Cardiac septum (tissue), 1 donor: Measurements from ENCODE around the gene TMEM271. TPM values are rescaled to one million over a fixed set of nuclear protein-coding genes. Genes with fewer than 3 reads are reported as not detected.
A peak's percentile ranks its signal among the peaks of the same experiment; 100 is the strongest.

Experiments used
- DNase-seq: peaks from one replicate; pipeline ENCODE4 v3.0.0-alpha.2; 2020; ENCODE audit warnings: low spot score
- intact Hi-C: fragments of 100-400 bp; cut with DNase I; formaldehyde crosslinking; loops from one replicate; pipeline ENCODE4 v1.14.0; 2022
- total RNA-seq: library from RNA; stranded (reverse); fragmentation: NEBNext Ultra II Directional; extraction: Animal tissue kit (Norgen Biotek cat#: 25700); gene quantifications from one replicate; pipeline ENCODE4 v1.2.1, GENCODE V29; 2021
- donor health status: DM: no; HTN: no; CAD: no.

Gene TMEM271
- total RNA-seq, 1 donor from 2014 or later, result not detected

DNA sequence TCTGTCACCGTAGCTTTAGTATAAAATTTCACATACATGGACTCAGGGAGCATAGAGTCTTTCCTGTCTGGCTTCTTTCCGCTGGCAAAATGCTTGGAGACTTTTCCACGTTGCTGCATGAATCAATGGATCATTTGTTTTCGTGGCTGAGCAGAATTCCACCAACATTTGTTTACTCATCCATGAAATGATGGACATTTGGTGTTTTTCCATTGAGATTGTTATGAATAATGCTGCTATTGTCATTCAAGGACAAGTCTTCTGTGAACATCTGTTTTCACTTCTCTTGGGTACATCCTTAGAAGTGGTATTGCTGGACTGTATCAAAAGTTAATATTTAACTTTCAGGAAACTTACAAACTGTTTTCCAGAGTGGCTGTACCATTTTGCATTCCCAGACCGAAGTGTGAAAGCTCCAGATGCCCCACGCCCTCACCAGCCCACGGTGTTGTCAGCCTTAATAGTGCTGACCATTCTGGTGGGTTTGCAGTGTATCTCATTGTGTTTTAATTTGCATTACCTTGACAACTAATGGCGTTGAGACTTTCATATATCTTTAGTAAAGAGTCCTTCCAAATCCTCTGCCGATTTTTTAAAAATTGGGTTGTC, 5.8 kb upstream of the TMEM271 start:
- intact Hi-C loops, result no loop called here
- no peak for DNase-seq

GRCh38 chr4:581181-581580, 5.1 kb upstream of the TMEM271 start:
- intact Hi-C loops, result no loop called here
- DNase-seq, result peak; percentile 19

DNA sequence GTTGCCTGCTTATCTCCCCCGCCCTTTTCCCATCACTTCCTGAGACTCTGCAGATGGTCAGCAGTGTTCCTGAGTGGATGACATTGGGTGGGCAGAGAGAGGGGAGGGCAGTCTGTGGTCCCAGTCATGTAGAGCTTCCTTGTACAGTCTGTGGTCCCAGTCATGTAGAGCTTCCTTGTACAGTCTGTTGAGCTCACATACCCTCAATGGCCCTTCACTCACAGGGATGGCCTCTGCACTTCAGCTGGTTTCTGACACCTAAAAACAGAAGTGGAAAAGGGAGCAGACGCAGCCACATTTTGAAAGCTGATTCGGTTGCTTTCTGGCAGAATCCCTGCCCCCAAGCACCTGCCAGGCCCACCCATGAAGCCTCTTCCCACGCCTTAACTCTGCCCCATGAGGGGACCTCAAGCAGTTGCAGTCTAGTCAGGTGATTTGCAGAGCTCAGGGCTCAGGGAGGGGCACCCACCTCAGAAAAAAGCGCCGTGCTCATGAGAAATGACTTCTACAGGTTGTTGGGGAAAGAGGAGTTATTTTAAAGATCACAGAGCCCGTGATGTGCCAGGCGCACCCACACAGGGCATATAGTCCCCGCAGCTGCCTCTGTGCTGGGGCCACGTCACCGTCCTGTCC, 3.6 kb upstream of the TMEM271 start:
- peak; percentile 53 for DNase-seq
- intact Hi-C loops, result no loop called here

GRCh38 chr4:578451-579443, 2.7 kb upstream of the TMEM271 start:
- intact Hi-C loops, result no loop called here
- peak; percentile 61 for DNase-seq

DNA sequence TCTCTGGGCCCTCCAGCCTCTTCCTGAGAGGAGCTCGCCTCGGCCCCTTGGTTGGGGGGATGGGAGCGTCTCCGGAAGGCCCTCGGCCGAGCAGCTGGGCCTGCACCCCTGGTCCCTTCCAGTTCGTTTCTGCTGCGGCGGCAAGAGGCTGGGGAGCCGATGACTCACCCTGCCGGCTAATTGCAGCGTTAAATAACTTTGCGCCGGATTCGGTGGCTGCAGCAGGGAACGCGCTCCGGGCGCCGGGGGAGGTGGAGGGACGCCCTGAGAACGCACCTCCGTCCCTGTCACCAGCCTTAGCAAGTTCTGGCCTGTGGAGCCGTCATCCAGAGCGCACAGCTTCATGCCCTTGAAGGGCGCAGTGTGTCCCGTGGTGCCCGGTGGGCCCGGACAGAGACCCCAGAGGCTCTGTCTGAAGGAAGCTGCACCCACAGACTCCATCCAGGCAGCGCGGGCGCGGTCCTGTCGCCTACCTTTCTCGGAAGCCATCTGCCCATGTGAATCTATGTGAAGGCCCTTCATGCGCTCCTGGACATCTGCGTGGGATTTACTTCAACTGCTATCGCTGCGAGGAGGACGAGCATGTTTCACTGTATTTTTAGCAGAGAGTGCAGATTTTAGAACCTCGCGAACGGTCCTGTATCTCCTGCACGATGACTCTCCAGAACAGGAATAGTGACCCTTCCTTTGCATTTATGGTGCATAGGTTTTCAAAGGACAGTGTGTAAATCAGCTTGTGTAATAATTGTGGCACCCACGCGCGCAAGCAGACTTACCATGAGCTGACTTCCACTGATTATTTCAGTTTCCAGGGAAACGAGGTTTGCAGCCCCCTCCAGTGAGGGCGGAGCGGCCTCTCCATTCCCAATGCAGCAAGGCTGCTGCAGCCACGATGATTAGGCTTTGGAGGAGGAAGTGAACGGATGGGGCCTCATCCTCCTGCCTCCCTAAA, 1.7 kb upstream of the TMEM271 start:
- DNase-seq, result peak; percentile 44
- intact Hi-C loops, result no loop called here

DNA sequence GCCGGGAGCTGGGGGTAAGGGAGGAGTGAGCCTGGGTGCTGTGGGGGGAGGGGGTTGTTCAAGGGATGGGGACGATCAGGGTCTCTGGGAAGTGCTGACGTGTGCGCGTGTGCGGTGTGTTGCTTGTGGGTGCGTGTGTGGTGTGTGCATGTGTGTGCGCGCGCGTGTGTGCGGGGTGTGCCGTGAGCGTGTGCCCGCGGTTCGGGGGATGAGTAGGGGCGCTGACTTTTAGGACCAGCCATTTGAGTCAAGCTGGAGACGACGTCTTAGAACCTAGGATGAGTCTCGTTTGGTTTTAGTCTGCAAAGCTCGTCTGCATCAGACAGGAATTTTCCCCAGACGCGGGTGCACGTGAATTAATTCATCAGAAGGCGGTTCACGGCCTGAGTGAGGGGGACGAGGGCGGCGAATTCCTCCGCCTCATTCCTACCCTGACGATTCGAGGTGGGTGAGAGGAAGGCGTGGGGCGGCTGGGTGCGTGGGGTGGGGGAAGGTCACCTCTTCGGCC, 950 bp upstream of the TMEM271 start:
- intact Hi-C loops, result no loop called here
- peak; percentile 17 for DNase-seq

GRCh38 chr4:575281-576141, 584 bp downstream of the TMEM271 start:
- intact Hi-C loops, result no loop called here
- peak; percentile 63 for DNase-seq

- intact Hi-C loops, result no loop called here
- DNase-seq, result peak; percentile 65
Observed at GRCh38 chr4:574346-575161, 1.5 kb downstream of the TMEM271 start.

- intact Hi-C loops, result no loop called here
- DNase-seq, result peak; percentile 36
Observed at GRCh38 chr4:573122-573892, 2.8 kb downstream of the TMEM271 start.

- intact Hi-C loops, result no loop called here
- DNase-seq, result peak; percentile 57
Observed at GRCh38 chr4:572594-572993, 3.5 kb downstream of the TMEM271 start.

- peak; percentile 68 for DNase-seq
- intact Hi-C loops, result no loop called here
Observed at GRCh38 chr4:571838-572572, 4.1 kb downstream of the TMEM271 start.

- DNase-seq, result no peak
- intact Hi-C loops, result no loop called here
Observed at GRCh38 chr4:570754-571153, 5.3 kb downstream of the TMEM271 start.

- DNase-seq, result peak; percentile 72
- intact Hi-C loops, result no loop called here
Observed at GRCh38 chr4:569958-570667, 6.0 kb downstream of the TMEM271 start.

DNA sequence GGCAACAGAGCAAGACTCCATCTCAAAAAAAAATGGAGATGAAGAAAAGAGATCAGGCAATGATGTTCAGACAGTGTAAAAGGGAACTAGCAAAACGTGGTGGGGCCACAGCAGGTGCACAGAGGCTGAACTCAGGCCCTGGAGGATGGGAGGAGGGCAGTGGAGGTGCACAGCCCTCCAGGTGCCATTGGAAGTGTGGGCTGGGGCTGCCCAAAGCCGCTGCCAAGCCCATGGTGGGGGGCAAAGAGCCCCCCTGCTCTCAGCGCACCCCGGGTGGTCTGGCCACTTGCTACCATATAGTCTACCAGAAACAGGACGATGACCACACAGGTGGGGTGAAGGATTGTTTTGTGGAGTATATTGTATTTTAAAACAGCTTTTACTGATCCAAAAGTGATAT, 7.1 kb downstream of the TMEM271 start:
- intact Hi-C loops, result no loop called here
- peak; percentile 33 for DNase-seq

- intact Hi-C loops, result no loop called here
- DNase-seq, result peak; percentile 58
Observed at GRCh38 chr4:568351-568652, 7.8 kb downstream of the TMEM271 start.
